Keratinocyte (primary cell): ENCODE data around the gene AATF. TPM values are rescaled to one million over a fixed set of nuclear protein-coding genes. Genes with fewer than 3 reads are reported as not detected.

ENCODE experiments used
- DNase-seq: peaks from one replicate; pipeline ENCODE4 v3.0.0-alpha.2; 2011; ENCODE audit warnings: low read depth, missing footprints, low spot score
- FAIRE-seq: peaks from 2 replicates; lab custom pipeline; 2011; peaks lifted over from hg19 to GRCh38; lab: Jason Lieb, UNC
- H2AFZ ChIP-seq: 2 replicates; pipeline ENCODE4 v1.6.0; 2012; ENCODE audit warnings: low read length, control low read depth, inconsistent platforms; ENCODE audit not compliant: control insufficient read depth
- H3K27ac ChIP-seq: 2 replicates; pipeline ENCODE4 v1.5.1; 2011; ENCODE audit warnings: low read length; ENCODE audit not compliant: control insufficient read depth, insufficient read depth
- H3K27me3 ChIP-seq: 3 replicates; pipeline ENCODE4 v1.6.0; 2011; ENCODE audit warnings: low read length; ENCODE audit not compliant: control insufficient read depth, insufficient read depth; ENCODE audit errors: extremely low read depth
- H3K36me3 ChIP-seq, 2 experiments: 2 replicates in 1 of 2; 3 replicates in 1 of 2; pipeline ENCODE4 v1.5.1; 2011; ENCODE audit warnings: low read length in 2 of 2, mild to moderate bottlenecking in 1 of 2; ENCODE audit not compliant: control insufficient read depth in 2 of 2, insufficient read depth in 2 of 2; ENCODE audit errors: extremely low read depth in 1 of 2
- H3K4me1 ChIP-seq: 3 replicates; pipeline ENCODE4 v1.5.1; 2011; ENCODE audit warnings: low read length; ENCODE audit not compliant: control insufficient read depth, insufficient read depth; ENCODE audit errors: extremely low read depth
- H3K4me2 ChIP-seq: 3 replicates; pipeline ENCODE4 v1.6.0; 2011; ENCODE audit warnings: low read depth, low read length; ENCODE audit not compliant: control insufficient read depth, insufficient read depth; ENCODE audit errors: extremely low read depth
- H3K4me3 ChIP-seq, 3 experiments: fragments of 200-600 bp in 1 of 3; sonication (generic) in 1 of 3; 2 replicates in 2 of 3; 3 replicates in 1 of 3; pipeline ENCODE4 v1.5.1; 2011 to 2016; ENCODE audit warnings: low read length in 3 of 3, mild to moderate bottlenecking in 3 of 3, control low read depth in 2 of 3, inconsistent platforms in 1 of 3, low read depth in 1 of 3, mixed read lengths in 1 of 3, mixed run types in 1 of 3, moderate library complexity in 1 of 3; ENCODE audit not compliant: control insufficient read depth in 2 of 3, insufficient read depth in 2 of 3; ENCODE audit errors: extremely low read depth in 1 of 3
- H3K79me2 ChIP-seq: 2 replicates; pipeline ENCODE4 v1.6.0; 2012; ENCODE audit warnings: low read length; ENCODE audit not compliant: control insufficient read depth, insufficient read depth
- H3K9ac ChIP-seq: 3 replicates; pipeline ENCODE4 v1.6.0; 2011; ENCODE audit warnings: low read length; ENCODE audit not compliant: control insufficient read depth, insufficient read depth; ENCODE audit errors: extremely low read depth
- H3K9me1 ChIP-seq: 3 replicates; pipeline ENCODE4 v1.6.0; 2011; ENCODE audit warnings: low read length; ENCODE audit not compliant: control insufficient read depth, insufficient read depth; ENCODE audit errors: extremely low read depth
- H3K9me3 ChIP-seq: 2 replicates; pipeline ENCODE4 v1.5.1; 2012; ENCODE audit warnings: low read depth, low read length; ENCODE audit not compliant: control insufficient read depth
- H4K20me1 ChIP-seq: 3 replicates; pipeline ENCODE4 v1.6.0; 2011; ENCODE audit warnings: low read length; ENCODE audit not compliant: control insufficient read depth, insufficient read depth; ENCODE audit errors: extremely low read depth
- EZH2 ChIP-seq: IDR thresholded peaks from one replicate; pipeline ENCODE4 v1.6.1; 2012; ENCODE audit warnings: inconsistent platforms, mild to moderate bottlenecking, low read length, moderate library complexity
- dilution Hi-C: fragments of 300-500 bp; cut with MboI; formaldehyde crosslinking; loops from one replicate; pipeline ENCODE4 v1.7.0; 2020; ENCODE audit warnings: low sequenced_read_pairs; ENCODE audit not compliant: extremely low pct_ligation_motif_present
- polyA minus RNA-seq, 3 experiments: library from RNA; depleted of rRNA, polyadenylated mRNA; stranded (reverse); fragments of >200 nt; gene quantifications; 1 replicate in 1 of 3; 2 replicates in 1 of 3; 3 replicates in 1 of 3; pipeline ENCODE4 v1.2.3, GENCODE V29; 2011
- polyA plus RNA-seq, 5 experiments: library from polyadenylated mRNA; depleted of rRNA in 3 of 5; stranded (reverse) in 3 of 5; stranded (forward) in 1 of 5; unstranded in 1 of 5; fragments of >200 nt; gene quantifications; 1 replicate in 1 of 5; 2 replicates in 3 of 5; 3 replicates in 1 of 5; pipeline versions ENCODE4 v1.2.1 to v1.2.3, GENCODE V29; 2011 to 2012; ENCODE audit warnings: missing spikeins in 2 of 5, low read depth in 1 of 5, low replicate concordance in 1 of 5
- TF ChIP-seq, protein P1 (sequence below), 3 experiments: IDR thresholded peaks in 1 of 3; conservative IDR thresholded peaks in 1 of 3; optimal IDR thresholded peaks in 1 of 3; 2 replicates in 2 of 3; 3 replicates in 1 of 3; pipeline versions ENCODE3 to v1.5.1; 2011; ENCODE audit warnings: low read length in 3 of 3, mild to moderate bottlenecking in 3 of 3, moderate library complexity in 2 of 3, control low read depth in 1 of 3, inconsistent platforms in 1 of 3; ENCODE audit not compliant: insufficient read depth in 2 of 3; ENCODE audit errors: extremely low read depth in 1 of 3

The AATF gene, protein sequence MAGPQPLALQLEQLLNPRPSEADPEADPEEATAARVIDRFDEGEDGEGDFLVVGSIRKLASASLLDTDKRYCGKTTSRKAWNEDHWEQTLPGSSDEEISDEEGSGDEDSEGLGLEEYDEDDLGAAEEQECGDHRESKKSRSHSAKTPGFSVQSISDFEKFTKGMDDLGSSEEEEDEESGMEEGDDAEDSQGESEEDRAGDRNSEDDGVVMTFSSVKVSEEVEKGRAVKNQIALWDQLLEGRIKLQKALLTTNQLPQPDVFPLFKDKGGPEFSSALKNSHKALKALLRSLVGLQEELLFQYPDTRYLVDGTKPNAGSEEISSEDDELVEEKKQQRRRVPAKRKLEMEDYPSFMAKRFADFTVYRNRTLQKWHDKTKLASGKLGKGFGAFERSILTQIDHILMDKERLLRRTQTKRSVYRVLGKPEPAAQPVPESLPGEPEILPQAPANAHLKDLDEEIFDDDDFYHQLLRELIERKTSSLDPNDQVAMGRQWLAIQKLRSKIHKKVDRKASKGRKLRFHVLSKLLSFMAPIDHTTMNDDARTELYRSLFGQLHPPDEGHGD
- 15.7 to 31.0 TPM (median 30.4 TPM) in 3 replicates for polyA plus RNA-seq
- polyA plus RNA-seq (2011; ENCODE audit: low read depth) = 130 TPM
- 27.0 and 28.5 TPM in 2 replicates for polyA plus RNA-seq (2011; cell fraction: cytosol; rRNA removed)
- polyA plus RNA-seq (2011; cell fraction: nucleus; rRNA removed) = 32.1 and 37.4 TPM in 2 replicates
- polyA plus RNA-seq (2012; ENCODE audit: low replicate concordance) = 40.3 and 58.4 TPM in 2 replicates
- polyA minus RNA-seq = 16.7 to 58.6 TPM (median 25.7 TPM) in 3 replicates
- polyA minus RNA-seq (2011; cell fraction: cytosol; rRNA and poly(A)+ RNA removed) = 14.8 TPM
- polyA minus RNA-seq (2011; cell fraction: nucleus; rRNA and poly(A)+ RNA removed) = 10.7 and 13.7 TPM in 2 replicates

DNA sequence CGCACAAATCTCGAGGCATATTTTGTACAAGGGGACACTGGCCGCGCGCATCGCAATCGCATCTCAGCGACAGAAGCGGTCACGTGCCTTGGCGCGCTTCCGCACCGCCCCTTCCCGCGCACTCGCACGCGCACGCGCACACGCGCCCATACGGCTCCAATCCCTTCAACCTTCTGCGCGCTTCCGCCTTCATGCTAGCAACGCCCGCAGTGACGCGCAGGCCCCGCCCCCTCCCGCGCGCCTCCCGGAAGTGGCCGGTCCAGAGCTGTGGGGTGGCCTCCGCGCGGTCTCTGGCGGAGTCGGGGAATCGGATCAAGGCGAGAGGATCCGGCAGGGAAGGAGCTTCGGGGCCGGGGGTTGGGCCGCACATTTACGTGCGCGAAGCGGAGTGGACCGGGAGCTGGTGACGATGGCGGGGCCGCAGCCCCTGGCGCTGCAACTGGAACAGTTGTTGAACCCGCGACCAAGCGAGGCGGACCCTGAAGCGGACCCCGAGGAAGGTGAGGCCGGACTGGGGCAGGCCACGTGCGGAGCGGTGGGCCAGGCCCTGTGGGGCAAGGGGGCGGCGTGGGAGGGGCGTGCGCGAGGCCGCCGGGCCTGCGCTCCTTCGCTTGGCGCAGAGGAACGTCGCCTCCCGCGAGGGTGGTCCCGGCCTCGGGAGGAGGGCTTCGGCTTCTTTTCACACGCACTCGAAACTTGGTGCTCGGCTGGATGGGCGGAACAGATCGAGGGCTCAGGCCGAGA is at the start of gene AATF:
Gene AATF, plus strand, starts transcription at position 238 of the 744 bp plus-strand sequence. Its CDS starts 172 bp downstream, at position 410.
- Histone ChIP-seq H3K9me1 (peaks cover 6% of the 10 kb centered on the region), H2AFZ (peak within 1 kb of the TSS; percentile 99), H3K27ac (peak within 1 kb of the TSS; percentile 85), H3K4me3 (peak within 1 kb of the TSS; percentile 91 to 98 (median 95)), H3K9ac (peak within 1 kb of the TSS; percentile 94), H3K9me3 (no peaks in the 10 kb centered on the region), H3K4me1 (peaks cover 20% of the 10 kb centered on the region), H3K27me3 (peaks cover 37% of the 10 kb centered on the region), H3K4me2 (peak within 1 kb of the TSS; percentile 99), H3K36me3 (peaks cover 2 to 14% of the 10 kb centered on the region in 2 experiments), H3K79me2 (peaks cover 40% of the 10 kb centered on the region), H4K20me1 (peaks cover 3% of the 10 kb centered on the region)
- dilution Hi-C loops = no loop called here
- no peak for FAIRE-seq
- TF ChIP-seq, protein P1, sequence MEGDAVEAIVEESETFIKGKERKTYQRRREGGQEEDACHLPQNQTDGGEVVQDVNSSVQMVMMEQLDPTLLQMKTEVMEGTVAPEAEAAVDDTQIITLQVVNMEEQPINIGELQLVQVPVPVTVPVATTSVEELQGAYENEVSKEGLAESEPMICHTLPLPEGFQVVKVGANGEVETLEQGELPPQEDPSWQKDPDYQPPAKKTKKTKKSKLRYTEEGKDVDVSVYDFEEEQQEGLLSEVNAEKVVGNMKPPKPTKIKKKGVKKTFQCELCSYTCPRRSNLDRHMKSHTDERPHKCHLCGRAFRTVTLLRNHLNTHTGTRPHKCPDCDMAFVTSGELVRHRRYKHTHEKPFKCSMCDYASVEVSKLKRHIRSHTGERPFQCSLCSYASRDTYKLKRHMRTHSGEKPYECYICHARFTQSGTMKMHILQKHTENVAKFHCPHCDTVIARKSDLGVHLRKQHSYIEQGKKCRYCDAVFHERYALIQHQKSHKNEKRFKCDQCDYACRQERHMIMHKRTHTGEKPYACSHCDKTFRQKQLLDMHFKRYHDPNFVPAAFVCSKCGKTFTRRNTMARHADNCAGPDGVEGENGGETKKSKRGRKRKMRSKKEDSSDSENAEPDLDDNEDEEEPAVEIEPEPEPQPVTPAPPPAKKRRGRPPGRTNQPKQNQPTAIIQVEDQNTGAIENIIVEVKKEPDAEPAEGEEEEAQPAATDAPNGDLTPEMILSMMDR (optimal IDR thresholded peaks at IDR 0.05 in 1 of 3, IDR thresholded peaks at IDR 0.05 in 1 of 3, conservative IDR thresholded peaks at IDR 0.05 in 1 of 3; ENCODE audit: extremely low read depth in 1 of 3, insufficient read depth in 2 of 3, low read length in 3 of 3) = no peak
- no peak for TF ChIP-seq EZH2
- peak; percentile 77 for DNase-seq

DNA sequence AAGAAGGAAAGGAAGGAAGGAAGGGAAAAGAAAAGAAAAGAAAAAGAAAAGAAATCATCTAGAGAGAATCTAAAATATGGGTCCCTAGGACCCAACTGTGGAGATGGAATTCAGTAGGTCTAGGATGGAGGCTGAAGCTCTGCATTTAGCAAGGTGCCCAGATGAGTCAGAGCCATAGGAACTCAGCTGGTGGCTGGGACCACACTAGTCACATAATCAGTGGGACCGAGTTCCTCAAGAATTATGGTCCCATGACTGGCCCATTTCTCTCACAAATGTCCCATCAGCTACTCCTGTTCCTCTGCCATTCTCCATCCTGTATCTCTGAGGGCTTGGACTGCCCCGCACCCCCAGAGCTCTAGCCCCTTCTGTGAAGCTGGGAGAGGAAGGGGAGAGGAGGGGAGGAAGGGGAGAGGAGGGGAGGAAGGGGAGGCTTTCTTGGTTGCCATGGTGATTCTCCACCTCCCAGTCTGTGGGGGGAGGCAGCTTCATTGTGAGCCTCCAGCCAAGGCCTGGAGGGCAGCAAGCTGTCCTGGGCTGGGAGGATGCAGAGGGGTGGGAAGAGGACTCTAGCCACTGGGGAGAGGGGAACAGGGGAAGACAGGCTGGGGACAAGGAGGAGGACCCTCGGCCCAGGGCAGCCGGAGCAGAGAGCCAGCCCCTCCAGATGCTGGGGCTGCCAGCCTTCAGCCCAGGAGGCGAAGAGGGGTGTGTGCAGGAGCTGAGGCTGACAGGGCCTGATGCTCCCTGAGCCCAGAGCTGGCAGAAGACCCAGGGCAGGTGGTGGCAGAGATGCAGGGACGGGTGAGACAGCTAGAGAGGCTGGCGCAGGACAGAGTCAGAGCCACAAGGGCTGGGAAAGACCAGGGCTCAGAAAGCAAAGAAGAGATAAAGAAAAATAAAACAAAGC is 49.2 kb upstream of the AATF start:
- FAIRE-seq (no peak), DNase-seq (no peak)
- no peak for TF ChIP-seq EZH2
- TF ChIP-seq, protein P1 (optimal IDR thresholded peaks at IDR 0.05 in 1 of 3, IDR thresholded peaks at IDR 0.05 in 1 of 3, conservative IDR thresholded peaks at IDR 0.05 in 1 of 3; ENCODE audit: extremely low read depth in 1 of 3, insufficient read depth in 2 of 3, low read length in 3 of 3) = no peak
- Histone ChIP-seq H3K36me3 (no peaks in the 10 kb centered on the region), H3K4me2 (no peak overlapping the region), H3K4me3 (no peak overlapping the region), H3K79me2 (no peaks in the 10 kb centered on the region), H2AFZ (no peak overlapping the region), H3K9ac (no peak overlapping the region), H4K20me1 (no peaks in the 10 kb centered on the region), H3K27ac (no peak overlapping the region), H3K9me1 (no peaks in the 10 kb centered on the region), H3K4me1 (peaks cover 16% of the 10 kb centered on the region), H3K27me3 (peaks cover 3% of the 10 kb centered on the region), H3K9me3 (no peaks in the 10 kb centered on the region)
- dilution Hi-C loops = no loop called here
